Stimulated activated naive CD4-positive, alpha-beta T cell (primary cell): ENCODE results near the gene PITPNM1.
A peak's percentile ranks its signal among the peaks of the same experiment; 100 is the strongest.
"Not testable (repeated sequence)": the region's sequence is repeated elsewhere in the genome, so short reads cannot be mapped to it uniquely, and the experiment has no call there.

Source experiments
- DNase-seq, 6 experiments: peaks; one replicate each; lab custom pipeline; 2025; lab: John Stamatoyannopoulos, UW

Gene PITPNM1

GRCh38 chr11:67489885-67490726, 15.1 kb downstream of the PITPNM1 start:
- DNase-seq: no peak

- no peak for DNase-seq
Observed at GRCh38 chr11:67489203-67489884, 15.8 kb downstream of the PITPNM1 start.

- DNase-seq: no peak
Observed at GRCh38 chr11:67486481-67487195, 18.5 kb downstream of the PITPNM1 start.

GRCh38 chr11:67485873-67486361, 19.2 kb downstream of the PITPNM1 start:
- DNase-seq: peak in 3 of 6 experiments; percentile 18 to 31 (median 19)

- DNase-seq: peak; percentile 28 to 66 (median 47)
Observed at GRCh38 chr11:67484847-67485311, 20.3 kb downstream of the PITPNM1 start.

GRCh38 chr11:67483831-67484665, 21.1 kb downstream of the PITPNM1 start:
- DNase-seq: peak; percentile 37 to 88 (median 69)

GRCh38 chr11:67482827-67483798, 22.1 kb downstream of the PITPNM1 start, which contains the start of gene AIP:
Gene AIP, plus strand, starts transcription at chr11:67483026. Its CDS starts 133 bp downstream, at chr11:67483159.
- peak; percentile 93 to 99 (median 98) for DNase-seq

GRCh38 chr11:67482275-67482826, 22.8 kb downstream of the PITPNM1 start:
- DNase-seq: no peak

- not testable (repeated sequence) for DNase-seq
Observed at GRCh38 chr11:67477344-67478050, 27.7 kb downstream of the PITPNM1 start.

- DNase-seq: not testable (repeated sequence)
Observed at GRCh38 chr11:67476692-67477091, 28.5 kb downstream of the PITPNM1 start.

GRCh38 chr11:67472882-67473281, 32.3 kb downstream of the PITPNM1 start:
- DNase-seq: no peak

- no peak for DNase-seq
Observed at GRCh38 chr11:67470337-67471002, 34.7 kb downstream of the PITPNM1 start.

- DNase-seq: no peak
Observed at GRCh38 chr11:67469508-67469811, 35.7 kb downstream of the PITPNM1 start.

- peak; percentile 82 to 92 (median 90) for DNase-seq
Observed at GRCh38 chr11:67468759-67469507, 36.2 kb downstream of the PITPNM1 start, which contains the start of gene TMEM134. Gene TMEM134, minus strand, starts transcription at chr11:67469251. Its CDS starts 59 bp downstream, at chr11:67469192.

GRCh38 chr11:67468456-67468758, 36.8 kb downstream of the PITPNM1 start:
- peak in 1 of 6 experiments; percentile 51 for DNase-seq

GRCh38 chr11:67468056-67468455, 37.1 kb downstream of the PITPNM1 start:
- DNase-seq: no peak

- no peak for DNase-seq
Observed at GRCh38 chr11:67466962-67467771, 38.0 kb downstream of the PITPNM1 start.
